Measurements from ENCODE around the gene NECTIN4.

Gene NECTIN4

DNA sequence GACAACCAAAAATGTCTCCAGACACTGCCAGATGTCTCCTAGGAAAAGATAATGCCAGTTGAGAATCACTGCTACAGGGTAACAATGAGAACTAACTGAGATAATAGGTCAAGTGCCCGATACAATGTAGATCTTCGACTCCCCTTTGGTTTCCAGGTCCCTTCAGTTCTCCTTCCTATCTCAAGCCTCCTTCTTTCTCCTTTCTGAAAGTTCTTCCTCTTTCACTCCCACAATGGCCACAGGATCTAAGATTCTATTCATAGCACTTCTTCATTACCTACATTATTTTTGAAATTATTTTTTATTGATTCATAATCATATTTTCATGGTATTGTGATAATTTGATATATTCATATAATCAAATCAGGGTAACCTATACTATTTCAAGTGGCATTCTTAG, 22.2 kb upstream of the NECTIN4 start:
- H3K4me3 ChIP-seq (ENCODE audit: low read length) = no peak overlapping the region
- no peak for DNase-seq
- peaks cover 95% of the 10 kb centered on the region for H3K79me2 ChIP-seq (ENCODE audit: low read length)
- H3K9ac ChIP-seq (ENCODE audit: low read length) = no peak overlapping the region
- H2AFZ ChIP-seq (ENCODE audit: low read length) = no peak overlapping the region
- H4K20me1 ChIP-seq (ENCODE audit: insufficient read depth, low read length) = peaks cover 10% of the 10 kb centered on the region; the same call in 1 of the 2 replicates
- H3K9me3 ChIP-seq (replicated peaks; ENCODE audit: insufficient read depth, low read length) = no peaks in the 10 kb centered on the region
- H3K27ac ChIP-seq (ENCODE audit: low read length) = no peak overlapping the region
- H3K4me1 ChIP-seq (ENCODE audit: low read length) = peaks cover 18% of the 10 kb centered on the region
- no peaks in the 10 kb centered on the region; the same call in 1 of the 2 replicates for H3F3A ChIP-seq (ENCODE audit: insufficient read depth, low read length)
- no peak for TF ChIP-seq EZH2phosphoT487 (IDR thresholded peaks at IDR 0.05; ENCODE audit: low read length)
- TF ChIP-seq, protein P1, sequence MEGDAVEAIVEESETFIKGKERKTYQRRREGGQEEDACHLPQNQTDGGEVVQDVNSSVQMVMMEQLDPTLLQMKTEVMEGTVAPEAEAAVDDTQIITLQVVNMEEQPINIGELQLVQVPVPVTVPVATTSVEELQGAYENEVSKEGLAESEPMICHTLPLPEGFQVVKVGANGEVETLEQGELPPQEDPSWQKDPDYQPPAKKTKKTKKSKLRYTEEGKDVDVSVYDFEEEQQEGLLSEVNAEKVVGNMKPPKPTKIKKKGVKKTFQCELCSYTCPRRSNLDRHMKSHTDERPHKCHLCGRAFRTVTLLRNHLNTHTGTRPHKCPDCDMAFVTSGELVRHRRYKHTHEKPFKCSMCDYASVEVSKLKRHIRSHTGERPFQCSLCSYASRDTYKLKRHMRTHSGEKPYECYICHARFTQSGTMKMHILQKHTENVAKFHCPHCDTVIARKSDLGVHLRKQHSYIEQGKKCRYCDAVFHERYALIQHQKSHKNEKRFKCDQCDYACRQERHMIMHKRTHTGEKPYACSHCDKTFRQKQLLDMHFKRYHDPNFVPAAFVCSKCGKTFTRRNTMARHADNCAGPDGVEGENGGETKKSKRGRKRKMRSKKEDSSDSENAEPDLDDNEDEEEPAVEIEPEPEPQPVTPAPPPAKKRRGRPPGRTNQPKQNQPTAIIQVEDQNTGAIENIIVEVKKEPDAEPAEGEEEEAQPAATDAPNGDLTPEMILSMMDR (IDR thresholded peaks at IDR 0.05; ENCODE audit: low read length) = no peak
- TF ChIP-seq EZH2 (optimal IDR thresholded peaks at IDR 0.05; ENCODE audit: low read depth, low read length) = no peak
- no peaks in the 10 kb centered on the region; the same call in 1 of the 2 replicates for H3K36me3 ChIP-seq (replicated peaks; ENCODE audit: insufficient read depth, low read length)
- no peaks in the 10 kb centered on the region for H3K27me3 ChIP-seq (replicated peaks; ENCODE audit: insufficient read depth, low read length)
- H3K4me2 ChIP-seq (ENCODE audit: low read depth, low read length) = no peak overlapping the region
- H3K9me2 ChIP-seq (replicated peaks; ENCODE audit: insufficient read depth, low read length) = no peaks in the 10 kb centered on the region

DNA sequence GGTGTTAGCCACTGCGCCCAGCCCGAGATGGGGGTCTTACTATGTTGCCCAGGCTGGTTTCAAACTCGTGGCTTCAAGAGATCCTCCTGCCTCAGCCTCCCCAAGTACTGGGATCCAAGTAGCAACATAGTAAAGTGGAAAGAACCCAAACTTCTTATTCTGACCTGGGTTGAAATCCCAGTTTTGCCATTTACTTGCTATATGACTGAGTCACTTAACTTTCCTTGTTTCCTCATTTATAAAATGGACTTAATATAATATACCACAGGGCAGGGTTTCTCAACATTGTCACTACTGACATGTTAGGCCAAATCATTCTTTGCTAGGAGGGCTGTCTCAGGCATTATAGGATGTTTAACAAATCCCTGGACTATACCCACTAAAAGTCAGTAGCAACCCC, 21.8 kb upstream of the NECTIN4 start:
- Histone ChIP-seq H2AFZ (ENCODE audit: low read length) (no peak overlapping the region), H3F3A (ENCODE audit: insufficient read depth, low read length) (no peaks in the 10 kb centered on the region; the same call in 1 of the 2 replicates), H3K4me3 (ENCODE audit: low read length) (no peak overlapping the region), H3K9me2 (replicated peaks; ENCODE audit: insufficient read depth, low read length) (no peaks in the 10 kb centered on the region), H3K79me2 (ENCODE audit: low read length) (peaks cover 95% of the 10 kb centered on the region), H3K4me1 (ENCODE audit: low read length) (peaks cover 15% of the 10 kb centered on the region; the same call in 1 of the 2 replicates), H4K20me1 (ENCODE audit: insufficient read depth, low read length) (peaks cover 10% of the 10 kb centered on the region; the same call in 1 of the 2 replicates), H3K36me3 (replicated peaks; ENCODE audit: insufficient read depth, low read length) (no peaks in the 10 kb centered on the region; the same call in 1 of the 2 replicates), H3K4me2 (ENCODE audit: low read depth, low read length) (no peak overlapping the region), H3K9me3 (replicated peaks; ENCODE audit: insufficient read depth, low read length) (no peaks in the 10 kb centered on the region), H3K9ac (ENCODE audit: low read length) (no peak overlapping the region), H3K27ac (ENCODE audit: low read length) (no peak overlapping the region), H3K27me3 (replicated peaks; ENCODE audit: insufficient read depth, low read length) (no peaks in the 10 kb centered on the region)
- TF ChIP-seq, protein P1 (IDR thresholded peaks at IDR 0.05; ENCODE audit: low read length) = no peak
- DNase-seq = no peak

DNA sequence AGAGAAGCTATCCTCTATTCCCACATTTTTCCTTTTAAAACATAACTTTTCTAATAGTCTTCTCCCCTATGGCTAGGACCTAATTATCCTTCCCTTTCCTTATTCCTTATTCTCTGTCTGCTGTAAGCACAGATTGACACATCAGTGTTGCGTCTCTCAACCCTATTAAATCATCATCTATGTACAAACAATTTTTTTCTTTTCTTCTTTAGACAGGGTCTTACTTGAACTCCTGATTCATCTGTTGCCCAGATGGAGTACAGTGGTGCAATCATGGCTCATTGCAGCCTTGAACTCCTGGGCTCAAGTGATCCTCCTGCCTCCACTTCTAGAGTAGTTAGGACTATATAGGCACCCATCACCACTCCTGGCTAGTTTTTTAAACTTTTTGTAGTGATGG, 17.1 kb upstream of the NECTIN4 start:
- TF ChIP-seq EZH2 (optimal IDR thresholded peaks at IDR 0.05; ENCODE audit: low read depth, low read length) = no peak
- TF ChIP-seq EZH2phosphoT487 (IDR thresholded peaks at IDR 0.05; ENCODE audit: low read length) = no peak
- TF ChIP-seq, protein P1 (IDR thresholded peaks at IDR 0.05; ENCODE audit: low read length) = no peak

More for the DNA sequence above, 17.1 kb upstream of the NECTIN4 start:
- H3K9me2 ChIP-seq (replicated peaks; ENCODE audit: insufficient read depth, low read length) = no peaks in the 10 kb centered on the region
- H3K79me2 ChIP-seq (ENCODE audit: low read length) = peaks cover 84% of the 10 kb centered on the region
- peaks cover 4% of the 10 kb centered on the region; the same call in 1 of the 2 replicates for H3K36me3 ChIP-seq (replicated peaks; ENCODE audit: insufficient read depth, low read length)
- 0 out of 2 replicates have a peak, but pooled peaks cover 2% of the 10 kb centered on the region for H4K20me1 ChIP-seq (ENCODE audit: insufficient read depth, low read length)
- no peaks in the 10 kb centered on the region for H3K4me1 ChIP-seq (ENCODE audit: low read length)
- no peak overlapping the region for H3K27ac ChIP-seq (ENCODE audit: low read length)
- H3K9ac ChIP-seq (ENCODE audit: low read length) = no peak overlapping the region
- no peaks in the 10 kb centered on the region for H3K9me3 ChIP-seq (replicated peaks; ENCODE audit: insufficient read depth, low read length)
- no peak overlapping the region for H2AFZ ChIP-seq (ENCODE audit: low read length)
- H3K4me3 ChIP-seq (ENCODE audit: low read length) = no peak overlapping the region
- H3F3A ChIP-seq (ENCODE audit: insufficient read depth, low read length) = no peaks in the 10 kb centered on the region; the same call in 1 of the 2 replicates
- H3K27me3 ChIP-seq (replicated peaks; ENCODE audit: insufficient read depth, low read length) = no peaks in the 10 kb centered on the region
- DNase-seq = no peak
- no peak overlapping the region for H3K4me2 ChIP-seq (ENCODE audit: low read depth, low read length)

Measured in MM.1S (cell line).